Fibroblast of skin of scalp (primary cell): ENCODE results near the gene IFT22.
A peak's percentile ranks its signal among the peaks of the same experiment; 100 is the strongest.
"Not testable (repeated sequence)": the region's sequence is repeated elsewhere in the genome, so short reads cannot be mapped to it uniquely, and the experiment has no call there.

Experiments used
- DNase-seq: peaks from one replicate; pipeline ENCODE4 v3.0.0-alpha.2; 2013

Gene IFT22

DNA sequence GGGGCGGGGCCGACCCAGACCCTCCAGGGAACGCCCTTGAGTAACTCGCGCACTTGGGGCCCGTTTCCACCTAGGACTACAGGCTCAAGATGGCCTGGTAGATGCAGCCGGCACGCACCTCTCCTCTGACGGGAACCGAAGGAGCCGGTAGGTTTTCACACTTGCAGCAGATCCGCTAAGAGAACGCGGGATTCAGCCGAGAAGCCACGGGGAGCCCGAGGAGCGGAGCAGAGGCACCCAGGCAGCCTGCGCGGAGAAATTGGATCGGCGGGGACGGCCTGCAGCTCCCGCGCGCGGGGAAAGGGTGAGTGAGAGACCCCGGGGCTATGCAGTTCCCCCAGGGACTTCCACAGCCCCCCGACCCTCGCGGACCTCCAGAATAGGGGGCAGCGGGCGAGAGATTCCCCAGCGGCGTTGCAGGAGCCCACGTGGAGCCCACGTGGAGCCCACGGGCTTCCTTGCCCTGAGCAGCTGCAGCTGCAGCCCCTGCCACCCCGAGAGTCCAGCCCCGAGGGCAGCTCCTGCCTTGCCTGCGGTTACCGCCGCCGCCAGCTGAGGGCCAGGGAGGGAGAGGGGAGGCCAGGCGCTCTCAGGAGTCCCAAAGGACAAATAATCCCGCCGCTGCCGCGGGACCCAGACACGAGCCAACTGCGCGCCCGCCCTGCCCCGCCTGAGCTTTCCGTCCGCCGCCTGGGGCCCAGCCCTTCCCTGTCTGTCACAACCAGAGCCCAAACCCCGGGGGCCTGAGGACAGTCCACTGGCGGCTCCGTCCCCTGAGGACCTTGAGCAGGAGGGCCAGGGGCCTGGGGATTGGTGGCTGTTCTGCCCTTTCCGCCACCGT is 13.1 kb downstream of the IFT22 start:
- peak; percentile 22 for DNase-seq

DNA sequence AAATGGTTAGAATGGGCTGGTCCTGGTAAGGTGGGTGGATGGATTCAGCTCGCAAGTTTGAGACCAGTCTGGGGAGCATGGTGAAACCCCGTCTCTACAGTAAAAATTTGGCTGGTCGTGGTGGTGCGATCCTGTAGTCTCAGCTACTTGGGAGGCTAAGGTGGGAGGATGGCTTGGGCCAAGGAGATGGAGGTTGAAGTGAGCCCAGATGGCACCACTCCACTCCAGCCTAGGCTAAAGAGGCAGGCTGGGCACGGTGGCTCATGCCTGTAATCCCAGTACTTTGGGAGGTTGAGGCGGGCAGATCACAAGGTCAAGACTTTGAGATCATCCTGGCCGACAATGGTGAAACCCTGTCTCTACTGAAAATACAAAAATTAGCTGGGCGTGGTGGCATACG is 15.3 kb downstream of the IFT22 start:
- DNase-seq: no peak

DNA sequence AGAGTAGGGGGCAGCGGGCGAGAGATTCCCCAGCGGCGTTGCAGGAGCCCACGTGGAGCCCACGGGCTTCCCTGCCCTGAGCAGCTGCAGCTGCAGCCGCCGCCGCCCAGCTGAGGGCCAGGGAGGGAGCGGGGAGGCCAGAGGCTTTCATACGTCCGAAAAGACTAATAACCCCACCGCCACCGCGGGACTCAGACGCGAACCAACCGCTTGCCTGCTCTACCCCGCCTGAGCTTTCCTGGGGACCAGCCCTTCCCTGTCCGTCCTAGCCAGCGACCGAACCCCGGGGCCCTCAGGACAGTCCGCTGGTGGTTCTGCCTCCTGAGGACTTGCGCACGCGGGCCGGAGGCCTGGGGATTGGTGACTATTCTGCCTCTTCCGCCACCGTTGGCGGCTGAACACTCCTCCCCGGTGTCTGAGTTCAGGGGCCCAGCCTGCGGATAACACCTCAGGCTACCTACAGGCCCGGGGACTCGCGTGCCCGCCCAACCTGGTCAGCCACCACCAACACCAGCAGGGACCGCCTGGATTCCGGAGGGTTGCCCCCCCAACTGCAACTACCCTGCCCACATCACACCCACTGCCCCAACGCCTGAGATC is 18.4 kb downstream of the IFT22 start:
- no peak for DNase-seq

DNA sequence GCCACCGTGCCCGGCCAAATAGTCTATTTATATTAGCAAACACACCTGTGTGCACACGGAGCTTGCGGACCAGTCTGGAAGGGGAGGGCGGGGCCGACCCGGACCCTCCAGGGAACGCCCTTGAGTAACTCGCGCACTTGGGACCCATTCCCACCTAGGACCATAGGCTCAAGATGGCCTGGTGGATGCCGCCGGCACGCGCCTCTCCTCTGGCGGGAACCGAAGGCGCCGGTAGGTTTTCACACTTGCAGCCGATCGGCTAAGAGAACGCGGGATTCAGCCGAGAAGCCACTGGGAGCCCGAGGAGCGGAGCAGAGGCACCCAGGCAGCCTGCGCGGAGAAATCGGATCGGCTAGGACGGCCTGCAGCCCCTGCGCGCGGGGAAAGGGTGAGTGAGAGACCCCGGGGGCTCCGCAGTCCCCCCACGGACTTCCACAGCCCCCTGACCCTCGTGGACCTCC is 18.9 kb downstream of the IFT22 start:
- DNase-seq: no peak

DNA sequence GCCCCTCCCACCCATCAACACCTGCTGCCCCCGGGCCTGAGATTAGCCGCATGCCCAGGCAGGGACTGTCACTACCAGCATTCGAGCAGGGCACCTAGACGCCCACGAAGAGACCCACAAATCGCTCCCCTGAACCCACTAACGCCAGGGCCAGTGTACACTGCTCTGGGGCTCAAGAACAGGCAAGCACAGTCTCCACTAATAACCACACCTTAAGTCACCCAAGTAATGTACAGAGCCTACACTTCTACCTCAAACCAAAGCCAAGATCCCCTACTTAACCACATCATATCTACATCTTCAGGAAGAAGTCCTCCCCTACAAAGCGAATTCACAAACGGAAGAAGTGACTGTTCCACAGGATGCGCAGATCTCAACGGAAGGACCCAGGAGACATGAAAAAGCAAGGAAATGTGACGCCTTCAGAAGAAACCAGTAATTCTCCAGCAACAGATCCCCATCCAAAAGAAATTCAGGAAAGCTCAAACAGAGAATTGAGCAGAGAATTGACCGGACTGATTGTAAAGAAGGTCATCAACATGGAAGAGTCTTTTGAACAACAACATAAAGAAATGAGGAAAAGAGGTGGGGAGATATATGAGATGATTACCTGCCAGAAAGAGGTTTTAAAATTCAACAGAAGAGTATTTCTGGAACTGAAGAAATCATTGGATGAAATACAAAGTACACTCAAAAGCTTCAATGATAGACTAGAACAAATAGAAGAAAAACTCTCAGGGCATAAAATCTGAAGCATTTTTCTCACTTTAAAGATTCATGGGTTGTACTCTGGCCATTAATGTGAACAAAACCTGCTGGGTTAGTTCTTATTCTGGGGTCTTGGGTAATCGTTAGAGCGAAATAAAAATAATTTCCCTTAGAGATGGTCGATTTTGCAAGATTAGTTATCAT is 20.9 kb downstream of the IFT22 start:
- DNase-seq: no peak

DNA sequence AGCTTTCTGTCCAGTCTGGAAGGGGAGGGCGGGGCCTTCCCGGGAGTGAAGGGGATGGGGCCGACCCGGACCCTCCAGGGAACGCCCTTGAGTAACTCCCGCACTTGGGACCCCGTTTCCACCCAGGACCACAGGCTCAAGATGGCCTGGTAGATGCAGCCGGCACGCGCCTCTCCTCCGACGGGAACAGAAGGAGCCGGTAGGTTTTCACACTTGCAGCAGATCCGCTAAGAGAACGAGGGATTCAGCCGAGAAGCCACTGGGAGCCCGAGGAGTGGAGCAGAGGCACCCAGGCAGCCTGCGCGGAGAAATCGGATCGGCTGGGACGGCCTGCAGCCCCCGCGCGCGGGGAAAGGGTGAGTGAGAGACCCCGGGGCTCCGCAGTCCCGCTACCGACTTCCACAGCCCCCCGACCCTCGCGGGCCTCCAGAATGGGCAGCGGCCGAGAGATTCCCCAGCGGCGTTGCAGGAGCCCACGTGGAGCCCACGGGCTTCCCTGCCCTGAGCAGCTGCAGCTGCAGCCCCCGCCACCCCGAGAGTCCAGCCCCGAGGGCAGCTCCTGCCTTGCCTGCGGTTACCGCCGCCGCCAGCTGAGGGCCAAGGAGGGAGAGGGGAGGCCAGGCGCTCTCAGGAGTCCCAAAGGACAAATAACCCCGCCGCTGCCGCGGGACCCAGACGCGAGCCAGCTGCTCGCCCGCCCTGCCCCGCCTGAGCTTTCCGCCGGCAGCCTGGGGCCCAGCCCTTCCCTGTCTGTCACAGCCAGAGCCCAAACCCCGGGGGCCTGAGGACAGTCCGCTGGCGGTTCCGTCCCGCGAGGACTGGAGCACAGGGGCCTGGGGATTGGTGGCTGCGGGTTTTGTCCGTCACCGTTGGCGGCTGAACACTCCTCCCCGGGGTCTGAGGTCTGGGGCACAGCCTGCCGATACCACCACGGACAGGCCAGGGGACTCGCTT is 21.8 kb downstream of the IFT22 start:
- no peak for DNase-seq

DNA sequence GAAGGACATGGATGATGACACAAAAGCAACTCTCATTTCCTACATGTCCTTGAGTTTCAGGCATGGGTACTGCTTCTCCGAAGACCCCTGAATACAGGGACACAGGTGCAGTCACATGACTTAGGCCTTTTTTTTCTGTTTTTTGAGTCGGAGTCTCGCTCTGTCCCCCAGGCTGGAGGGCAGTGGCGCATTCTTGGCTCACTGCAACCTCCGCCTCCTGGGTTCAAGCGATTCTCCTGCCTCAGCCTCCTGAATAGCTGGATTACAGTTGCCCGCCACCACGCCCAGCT is 26.8 kb downstream of the IFT22 start:
- no peak for DNase-seq

DNA sequence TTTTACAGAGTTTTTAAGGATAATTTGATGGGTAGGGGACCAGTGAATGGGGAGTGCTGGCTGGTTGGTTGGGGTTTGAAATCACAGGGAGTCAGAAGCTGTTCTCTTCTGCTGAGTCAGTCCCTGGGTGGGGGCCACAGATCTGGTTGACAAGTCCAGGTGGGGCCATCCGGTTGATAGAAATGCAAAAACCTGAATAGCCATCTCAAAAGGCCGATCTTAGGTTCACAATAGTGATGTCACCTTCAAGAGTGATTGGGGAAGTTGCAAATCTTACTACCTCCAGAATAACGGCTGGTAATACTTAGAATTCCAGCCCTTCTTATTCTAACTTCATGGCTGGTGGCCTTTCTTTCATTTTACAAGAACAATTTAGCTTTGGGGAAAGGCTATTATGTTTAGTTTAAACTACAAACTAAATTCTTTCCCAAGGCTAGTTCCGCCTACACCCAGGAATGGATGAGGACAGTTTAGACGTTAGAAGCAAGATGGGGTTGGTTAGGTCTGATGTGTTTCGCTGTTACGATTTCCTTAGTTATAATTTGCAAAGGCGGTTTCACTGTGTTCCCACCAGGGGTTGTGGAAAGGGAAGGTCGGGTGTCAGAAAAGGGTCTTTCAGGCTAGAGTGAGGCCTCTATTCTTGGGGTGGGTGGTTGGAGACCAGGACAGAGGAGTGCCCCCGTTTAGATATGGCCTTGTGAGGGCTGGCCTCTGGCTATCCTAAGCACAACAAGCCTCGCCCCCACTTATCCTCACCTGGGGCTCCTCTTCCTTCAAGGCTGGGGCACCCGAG is 27.4 kb downstream of the IFT22 start:
- no peak for DNase-seq

DNA sequence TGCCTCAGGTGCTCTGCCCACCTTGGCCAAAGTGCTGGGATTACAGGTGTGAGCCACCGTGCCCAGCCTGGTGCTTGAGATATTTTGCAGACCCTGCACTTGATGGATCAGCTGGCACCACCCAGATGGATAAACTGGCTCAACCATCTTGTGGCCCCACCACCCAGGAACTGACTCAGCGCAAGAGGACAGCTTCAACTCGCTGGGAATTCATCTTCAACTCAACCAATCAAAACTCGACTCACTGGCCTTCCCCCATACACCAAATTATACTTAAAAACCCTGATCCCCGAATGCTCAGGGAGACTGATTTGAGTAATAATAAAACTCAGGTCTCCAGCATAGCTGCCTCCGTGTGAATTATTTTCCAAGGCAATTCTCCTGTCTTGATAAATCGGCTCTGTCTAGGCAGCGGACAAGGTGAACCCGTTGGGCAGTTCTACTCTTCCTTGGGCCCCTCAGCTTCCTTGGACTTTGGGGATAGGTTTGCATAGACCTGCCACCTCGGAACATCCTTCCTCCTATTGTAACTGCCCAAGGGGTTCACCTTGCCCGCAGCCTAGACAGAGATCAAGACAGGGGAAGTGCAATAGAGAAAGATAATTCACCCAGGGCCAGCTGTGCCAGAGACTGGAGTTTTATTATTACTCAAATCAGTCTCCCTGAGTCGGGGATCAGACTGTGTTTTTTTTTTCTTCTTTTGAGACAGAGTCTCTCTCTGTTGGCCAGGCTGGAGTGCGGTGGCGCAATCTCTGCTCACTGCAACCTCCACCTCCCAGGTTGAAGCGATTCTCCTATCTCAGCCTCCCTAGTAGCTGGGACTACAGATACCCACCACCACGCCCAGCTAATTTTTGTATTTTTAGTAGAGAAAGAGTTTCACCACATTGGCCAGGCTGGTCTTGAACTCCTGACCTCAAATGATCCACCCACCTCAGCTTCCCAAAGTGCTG is 28.3 kb downstream of the IFT22 start:
- DNase-seq: not testable (repeated sequence)

DNA sequence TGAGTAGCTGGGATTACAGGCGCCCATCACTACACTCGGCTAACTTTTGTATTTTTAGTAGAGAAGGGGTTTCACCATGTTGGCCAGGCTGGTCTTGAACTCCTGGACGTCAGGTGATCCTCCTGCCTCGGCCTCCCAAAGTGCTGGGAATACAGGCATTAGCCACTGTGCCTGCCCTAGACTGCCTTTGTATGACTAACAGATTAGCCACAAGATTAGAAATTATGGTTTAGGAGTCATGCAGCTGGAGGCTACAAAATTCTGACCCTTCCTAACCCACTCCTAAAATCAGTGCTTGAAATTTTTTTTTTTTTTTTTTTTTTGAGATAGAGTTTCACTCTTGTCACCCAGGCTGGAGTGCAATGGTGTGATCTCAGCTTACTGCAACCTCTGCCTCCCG is 29.0 kb downstream of the IFT22 start:
- not testable (repeated sequence) for DNase-seq

DNA sequence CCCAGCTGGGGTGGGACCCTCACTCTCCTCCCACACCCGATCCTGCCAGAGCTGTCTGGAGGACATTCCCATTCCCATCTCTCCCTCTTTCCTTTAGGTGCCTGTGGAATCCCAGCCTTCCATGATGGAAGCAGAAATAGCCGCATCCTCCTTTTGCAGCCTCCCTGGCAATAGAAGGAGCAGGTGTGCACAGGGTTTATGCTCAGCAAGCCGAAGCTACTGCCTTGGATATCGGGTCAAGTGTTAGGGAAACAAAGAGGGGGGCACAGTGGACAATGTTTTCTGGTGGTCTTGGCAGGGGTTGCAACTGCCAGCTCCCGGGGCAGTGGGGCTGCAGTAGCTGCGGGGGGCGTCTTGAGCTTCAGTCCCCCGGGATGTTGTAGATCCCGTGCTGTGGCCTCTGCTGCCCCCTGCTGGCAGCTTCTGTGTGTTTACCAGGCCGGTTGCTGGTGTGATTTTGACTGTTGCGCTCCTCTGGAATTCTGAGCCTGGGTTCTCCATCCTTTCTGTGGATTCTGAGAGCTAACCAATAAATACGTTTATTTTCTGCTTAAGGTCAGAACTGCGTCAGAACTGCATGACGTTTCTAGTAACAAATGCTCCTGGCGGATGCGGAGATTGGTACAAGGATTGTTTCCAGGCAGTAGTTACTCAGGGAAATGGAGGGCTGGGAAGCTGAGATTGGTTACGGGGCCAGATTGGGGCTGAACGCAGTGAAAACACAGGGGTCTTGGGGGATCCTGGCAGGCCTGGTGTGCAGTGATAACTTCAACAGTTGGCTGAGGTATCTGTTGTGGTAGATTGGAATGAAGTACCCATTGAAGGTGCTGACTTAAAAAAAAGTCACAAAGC is 31.2 kb downstream of the IFT22 start:
- DNase-seq: peak; percentile 20

DNA sequence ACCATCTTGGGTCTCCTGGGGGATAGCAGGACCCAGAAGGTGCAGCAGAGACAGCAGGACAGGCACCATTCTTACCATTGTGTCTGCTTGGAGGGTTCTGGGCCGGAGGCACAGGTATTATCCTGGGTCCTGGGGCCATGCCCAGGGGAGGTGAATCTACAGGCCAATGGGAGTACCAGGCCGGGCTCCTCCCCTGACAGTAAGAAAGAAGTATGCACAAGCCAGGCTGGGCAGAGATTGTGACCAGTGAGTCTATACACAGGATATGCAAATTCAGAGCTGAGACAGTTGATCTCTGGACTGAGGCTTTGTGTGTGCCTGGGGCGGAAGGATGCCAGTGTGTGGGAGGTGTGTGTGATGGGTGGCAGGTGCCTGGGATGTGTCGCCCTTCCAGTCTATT is 31.9 kb downstream of the IFT22 start:
- not testable (repeated sequence) for DNase-seq

DNA sequence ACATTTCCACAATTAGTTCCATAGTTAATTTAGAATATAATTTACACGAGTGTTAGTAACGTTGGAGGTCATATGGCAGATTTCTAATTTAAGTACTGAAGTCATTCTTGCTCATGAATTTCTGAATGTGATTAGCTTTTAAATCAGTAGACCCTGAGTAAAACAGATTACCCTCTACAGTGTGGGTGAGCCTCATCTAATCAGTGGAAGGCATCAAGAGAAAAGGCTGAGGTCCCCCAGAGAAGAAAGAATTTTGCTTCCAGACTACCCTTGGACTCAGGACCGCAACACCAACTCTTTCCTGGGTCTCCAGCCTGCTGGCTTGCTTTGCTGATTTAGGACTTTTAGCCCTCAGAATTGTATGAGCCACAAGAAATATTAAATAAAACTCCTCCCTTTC is 33.2 kb downstream of the IFT22 start:
- no peak for DNase-seq

DNA sequence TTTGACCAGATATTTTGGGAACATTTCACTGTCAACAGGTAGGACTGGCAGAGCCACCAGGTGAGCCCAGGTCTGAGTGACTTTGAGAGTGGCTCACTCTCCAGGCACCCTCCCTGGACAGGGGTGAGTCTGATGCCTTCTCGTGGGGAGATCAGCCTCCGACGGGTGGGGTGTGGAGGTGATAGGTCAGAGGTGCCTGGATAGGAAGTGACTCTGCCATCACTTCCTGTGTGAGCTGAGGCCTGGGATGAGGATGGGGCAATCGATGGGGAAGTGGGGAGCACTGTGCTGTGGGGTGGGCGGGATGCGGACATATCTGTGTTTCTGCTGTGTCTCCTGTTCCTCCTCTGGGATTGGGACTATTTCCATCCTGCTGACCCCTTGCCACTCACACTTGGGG is 34.6 kb downstream of the IFT22 start:
- no peak for DNase-seq

DNA sequence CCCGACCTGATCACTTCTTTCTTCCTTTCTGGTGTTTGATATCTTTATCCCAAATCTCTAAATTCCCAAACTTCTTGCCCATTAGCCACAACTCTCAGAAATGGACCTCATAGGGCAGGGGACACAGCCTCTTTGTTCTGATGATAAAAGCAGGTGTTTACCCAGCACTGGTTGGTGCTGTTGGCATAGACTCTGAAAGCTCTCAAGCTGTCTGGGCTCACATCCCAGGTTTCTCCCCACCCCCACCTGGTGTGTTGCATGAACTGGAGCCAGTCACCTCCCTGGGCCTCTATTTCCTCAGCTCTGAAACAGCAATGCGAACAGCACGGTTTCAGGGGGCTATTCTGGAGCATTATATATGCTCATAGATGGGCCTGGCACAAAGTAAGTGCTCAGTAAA is 35.7 kb downstream of the IFT22 start:
- DNase-seq: not testable (repeated sequence)

DNA sequence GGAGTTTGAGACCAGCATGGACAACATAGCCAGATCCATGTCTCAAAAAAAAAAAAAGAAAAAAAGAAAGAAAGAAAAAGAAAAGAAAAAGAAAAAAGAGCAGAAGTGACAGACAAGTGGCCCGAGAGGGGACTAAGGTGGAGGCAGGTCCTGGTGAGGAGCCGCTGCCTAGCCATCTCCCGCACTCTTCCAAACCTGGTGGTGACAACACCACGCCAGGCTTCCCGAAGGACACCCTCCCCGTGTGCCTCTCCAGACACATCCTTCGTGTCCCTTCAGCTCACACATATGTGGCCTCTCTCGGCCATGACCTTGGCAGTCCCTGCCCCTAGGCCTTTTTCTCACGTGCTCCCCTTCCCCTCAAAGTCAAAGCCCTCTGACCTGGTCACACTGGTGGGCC is 36.4 kb downstream of the IFT22 start:
- DNase-seq: no peak

DNA sequence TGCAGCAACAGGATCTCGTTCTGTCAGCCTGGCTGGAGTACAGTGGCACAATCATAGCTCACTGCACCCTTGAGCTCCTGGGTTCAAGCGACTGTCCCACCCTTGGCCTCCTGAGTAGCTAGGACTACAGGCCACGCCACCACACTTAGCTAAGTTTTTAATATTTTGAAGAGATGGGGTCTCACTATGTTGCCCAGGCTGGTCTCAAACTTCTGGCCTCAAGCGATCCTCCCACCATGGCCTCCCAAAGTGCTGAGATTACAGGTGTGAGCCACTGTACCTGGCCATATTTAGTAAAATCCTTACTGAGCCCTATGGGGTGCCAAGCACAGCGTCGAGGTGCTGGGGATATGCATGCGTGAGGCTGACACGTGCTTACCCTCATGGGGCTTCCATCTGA is 40.7 kb downstream of the IFT22 start:
- DNase-seq: not testable (repeated sequence)

DNA sequence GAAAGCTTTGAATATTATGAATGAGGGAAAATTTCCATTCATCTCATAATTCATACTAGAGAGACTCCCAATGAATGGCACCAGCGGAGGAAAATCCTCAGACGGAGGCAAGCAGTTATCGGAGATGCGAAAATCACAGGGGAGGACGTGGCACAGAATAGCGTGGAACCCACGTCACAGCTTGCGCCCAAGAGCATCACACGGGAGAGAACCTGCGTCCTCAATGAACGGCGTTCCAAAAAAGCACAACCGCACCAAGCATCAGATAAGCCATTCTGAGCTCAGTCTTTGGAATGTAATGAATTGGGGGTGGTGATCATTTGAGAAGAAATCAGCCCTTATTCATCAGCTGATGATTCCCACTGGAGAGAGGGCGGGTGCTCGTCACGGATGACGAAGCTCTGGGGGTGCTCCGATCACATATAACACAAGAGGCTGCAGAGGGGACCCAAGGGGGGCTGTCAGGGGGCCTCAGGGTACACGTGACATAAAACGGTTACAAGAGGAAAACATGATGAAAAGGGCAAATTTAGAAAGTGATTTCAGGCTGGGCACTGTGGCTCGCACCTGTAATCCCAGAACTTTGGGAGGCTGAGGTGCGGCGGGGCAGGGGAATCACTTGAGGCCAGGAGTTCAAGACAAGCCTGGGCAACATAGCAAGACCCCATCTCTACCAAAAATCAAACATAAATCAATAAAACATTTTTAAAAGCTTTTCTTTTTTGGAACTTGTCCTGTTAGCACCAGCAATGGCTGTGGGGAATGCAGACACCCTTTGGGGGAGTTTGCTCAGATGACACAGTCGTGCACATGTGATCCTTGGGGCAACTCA is 42.9 kb downstream of the IFT22 start:
- DNase-seq: no peak
